Neutrophil (primary cell): Measurements from ENCODE around the gene PHC1.

ENCODE experiments used
- H3K27ac ChIP-seq: fragments of 200-600 bp; sonication (generic); 2 replicates; pipeline ENCODE4 v1.5.1; 2016; ENCODE audit warnings: mild to moderate bottlenecking, moderate library complexity
- H3K27me3 ChIP-seq: fragments of 200-600 bp; sonication (generic); 2 replicates; pipeline ENCODE4 v1.6.0; 2016; ENCODE audit warnings: mild to moderate bottlenecking
- H3K36me3 ChIP-seq: fragments of 200-600 bp; sonication (generic); 2 replicates; pipeline ENCODE4 v1.5.1; 2017
- H3K4me1 ChIP-seq, 2 experiments: fragments of 200-600 bp in 1 of 2; sonication (generic) in 1 of 2; 1 replicate in 1 of 2; 2 replicates in 1 of 2; pipeline versions ENCODE4 v1.5.1 to v1.6.1; 2013 to 2016; ENCODE audit warnings: low read depth in 1 of 2, low read length in 1 of 2, mild to moderate bottlenecking in 1 of 2, moderate library complexity in 1 of 2; ENCODE audit not compliant: control insufficient read depth in 1 of 2, insufficient read depth in 1 of 2
- H3K4me3 ChIP-seq, 2 experiments: fragments of 200-600 bp in 1 of 2; sonication (generic) in 1 of 2; 1 replicate in 1 of 2; 2 replicates in 1 of 2; pipeline ENCODE4 v1.5.1; 2013 to 2016; ENCODE audit warnings: low read depth in 1 of 2, low read length in 1 of 2, mild to moderate bottlenecking in 1 of 2, moderate library complexity in 1 of 2
- H3K9me3 ChIP-seq: fragments of 200-600 bp; sonication (generic); 2 replicates; pipeline ENCODE4 v1.5.1; 2016
- CTCF ChIP-seq: fragments of 200-600 bp; sonication (generic); IDR thresholded peaks from 2 replicates; pipeline ENCODE4 v1.5.1; 2016; ENCODE audit warnings: antibody characterized with exemption

PHC1 gene

GRCh38 chr12:8949342-8950220, 35.3 kb downstream of the PHC1 start, which contains the start of gene M6PR:
M6PR (minus strand) TSS chr12:8949645; CDS start chr12:8946404, 3,241 bp downstream.
- H3K27me3 ChIP-seq, result no peaks in the 10 kb centered on the region
- H3K9me3 ChIP-seq, result no peaks in the 10 kb centered on the region
- peaks cover 18 to 24% of the 10 kb centered on the region in 2 experiments for H3K4me1 ChIP-seq
- peak; percentile 41 for TF ChIP-seq CTCF
- H3K36me3 ChIP-seq, result peaks cover 14% of the 10 kb centered on the region
- peak within 1 kb of the TSS; percentile 96 for H3K27ac ChIP-seq
- H3K4me3 ChIP-seq, result peak within 1 kb of the TSS; percentile 97 to 98

GRCh38 chr12:8950221-8950527, 35.9 kb downstream of the PHC1 start:
- no peak for TF ChIP-seq CTCF
- Histone ChIP-seq H3K4me3 (peak overlapping the region; percentile 97 to 98), H3K4me1 (peaks cover 18 to 24% of the 10 kb centered on the region in 2 experiments), H3K27ac (peak overlapping the region; percentile 96), H3K27me3 (no peaks in the 10 kb centered on the region), H3K36me3 (peaks cover 8% of the 10 kb centered on the region), H3K9me3 (no peaks in the 10 kb centered on the region)

GRCh38 chr12:8950702-8951478, 36.6 kb downstream of the PHC1 start:
- H3K27ac ChIP-seq, result peak overlapping the region; percentile 96
- no peaks in the 10 kb centered on the region for H3K9me3 ChIP-seq
- no peaks in the 10 kb centered on the region for H3K27me3 ChIP-seq
- no peak for TF ChIP-seq CTCF
- peaks cover under 1% of the 10 kb centered on the region for H3K36me3 ChIP-seq
- H3K4me3 ChIP-seq, result peak overlapping the region; percentile 97 to 98
- peaks cover 18 to 24% of the 10 kb centered on the region in 2 experiments for H3K4me1 ChIP-seq

GRCh38 chr12:8951744-8952143, 37.4 kb downstream of the PHC1 start:
- Histone ChIP-seq H3K36me3 (no peaks in the 10 kb centered on the region), H3K27me3 (no peaks in the 10 kb centered on the region), H3K27ac (no peak overlapping the region), H3K9me3 (no peaks in the 10 kb centered on the region), H3K4me1 (peaks cover 18 to 24% of the 10 kb centered on the region in 2 experiments), H3K4me3 (no peak overlapping the region)
- no peak for TF ChIP-seq CTCF

GRCh38 chr12:8953773-8954402, 39.6 kb downstream of the PHC1 start:
- Histone ChIP-seq H3K4me3 (no peak overlapping the region), H3K9me3 (no peaks in the 10 kb centered on the region), H3K36me3 (no peaks in the 10 kb centered on the region), H3K27ac (no peak overlapping the region), H3K4me1 (peaks cover 10 to 15% of the 10 kb centered on the region in 2 experiments), H3K27me3 (no peaks in the 10 kb centered on the region)
- TF ChIP-seq CTCF, result no peak
